K562 (cell line): ENCODE measurements around the gene SFT2D2. TPM values are rescaled to one million over a fixed set of nuclear protein-coding genes. Genes with fewer than 3 reads are reported as not detected.

Experiments used
- ATAC-seq: fragments of 200-7000 bp; cut with Tn5 transposase; 3 replicates; pipeline ENCODE4 v1.9.1; 2020; ENCODE audit warnings: moderate library complexity
- BruUV-seq: library from RNA; stranded (reverse); fragments of 400-500 nt; replicated peaks from 2 replicates; lab custom pipeline; 2021; lab: Mats Ljungman, UMichigan
- CTCF ChIA-PET: fragments of 300-600 bp; formaldehyde crosslinking; extraction: SDS; loops from one replicate; lab custom pipeline; 2021; ENCODE audit warnings: low intra/inter-chr PET ratio; lab: Yijun Ruan, JAX
- POLR2A ChIA-PET: fragments of 300-600, 350-650 bp; sonication (Branson Sonifier 250); formaldehyde crosslinking; extraction: SDS; loops from one replicate; lab custom pipeline; 2021; ENCODE audit warnings: antibody characterized with exemption, inconsistent platforms; lab: Yijun Ruan, JAX
- DNase-seq, 4 experiments: peaks; one replicate each; pipeline versions ENCODE4 v3.0.0 to v3.0.0-alpha.2; 2011 to 2018; ENCODE audit warnings: low spot score in 3 of 4, mixed read lengths in 3 of 4; ENCODE audit errors: extremely low read depth in 1 of 4
- FAIRE-seq: peaks from 2 replicates; lab custom pipeline; 2011; peaks lifted over from hg19 to GRCh38; lab: Jason Lieb, UNC
- H2AFZ ChIP-seq: 2 replicates; pipeline ENCODE4 v1.6.0; 2011; ENCODE audit warnings: low read depth, low read length, control low read depth, inconsistent platforms
- H3K27ac ChIP-seq: fragments of 200-600 bp; 3 replicates; pipeline ENCODE4 v1.8.0; 2011; ENCODE audit warnings: low read depth, mild to moderate bottlenecking, control low read depth, inconsistent platforms, low read length, moderate library complexity, mixed read lengths; ENCODE audit errors: extremely low read depth
- H3K27me3 ChIP-seq, 2 experiments: fragments of 300-600 bp in 1 of 2; 2 replicates in 1 of 2; 3 replicates in 1 of 2; pipeline versions ENCODE4 v1.6.0 to v1.8.0; 2011; ENCODE audit warnings: inconsistent platforms in 2 of 2, low read length in 2 of 2, mild to moderate bottlenecking in 1 of 2, mixed read lengths in 1 of 2, moderate library complexity in 1 of 2; ENCODE audit not compliant: control insufficient read depth in 2 of 2, insufficient read depth in 2 of 2
- H3K36me3 ChIP-seq: fragments of 300-600 bp; 3 replicates; pipeline ENCODE4 v1.8.0; 2011; ENCODE audit warnings: mild to moderate bottlenecking, low read length, inconsistent platforms; ENCODE audit not compliant: control insufficient read depth, insufficient read depth
- H3K4me1 ChIP-seq, 2 experiments: fragments of 200-600 bp in 1 of 2; replicated peaks in 1 of 2; 2 replicates in 1 of 2; 3 replicates in 1 of 2; pipeline versions ENCODE4 v1.5.1 to v1.8.0; 2011; ENCODE audit warnings: inconsistent platforms in 2 of 2, low read length in 2 of 2, mild to moderate bottlenecking in 1 of 2, mixed read lengths in 1 of 2, moderate library complexity in 1 of 2; ENCODE audit not compliant: control insufficient read depth in 2 of 2, insufficient read depth in 2 of 2
- H3K4me2 ChIP-seq: 2 replicates; pipeline ENCODE4 v1.6.1; 2011; ENCODE audit warnings: low read length, control low read depth, inconsistent platforms, mixed read lengths; ENCODE audit not compliant: insufficient read depth
- H3K4me3 ChIP-seq: fragments of 200-600 bp; sonication (generic), shearing (Covaris generic); 2 replicates; pipeline ENCODE4 v1.5.1; 2016; ENCODE audit warnings: control low read depth, inconsistent platforms
- H3K79me2 ChIP-seq: fragments of 200-600 bp; 3 replicates; pipeline ENCODE4 v1.8.0; 2011; ENCODE audit warnings: low read length, inconsistent platforms; ENCODE audit not compliant: control insufficient read depth, insufficient read depth
- H3K9ac ChIP-seq, 2 experiments: 2 replicates each; pipeline versions ENCODE4 v1.6.0 to v1.6.1; 2011; ENCODE audit warnings: low read depth in 2 of 2, low read length in 2 of 2, control low read depth in 1 of 2, inconsistent platforms in 1 of 2, mild to moderate bottlenecking in 1 of 2, mixed read lengths in 1 of 2; ENCODE audit not compliant: insufficient read depth in 1 of 2
- H3K9me1 ChIP-seq: one replicate; pipeline ENCODE4 v1.6.0; 2011; ENCODE audit warnings: inconsistent platforms, mild to moderate bottlenecking, low read length, moderate library complexity; ENCODE audit not compliant: control insufficient read depth, insufficient read depth
- H3K9me3 ChIP-seq: replicated peaks from 2 replicates; pipeline ENCODE4 v1.5.1; 2011; ENCODE audit warnings: low read depth, low read length, inconsistent platforms; ENCODE audit not compliant: control insufficient read depth, insufficient read depth
- H4K20me1 ChIP-seq: replicated peaks from 2 replicates; pipeline ENCODE4 v1.6.1; 2011; ENCODE audit warnings: low read length, inconsistent platforms, mixed read lengths; ENCODE audit not compliant: control insufficient read depth, insufficient read depth
- CEBPB ChIP-seq: fragments of 450-650 bp; IDR thresholded peaks from 2 replicates; pipeline ENCODE4 v1.6.1; 2016; ENCODE audit warnings: missing genetic modification characterization, missing compliant biosample characterization
- CEBPG ChIP-seq, 3 experiments: fragments of 200-800 bp in 1 of 3; sonication (Bioruptor generic) in 1 of 3; sonication (generic) in 1 of 3; formaldehyde crosslinking in 1 of 3; IDR thresholded peaks in 2 of 3; conservative IDR thresholded peaks in 1 of 3; 2 replicates each; pipeline versions ENCODE4 v1.6.1 to v1.8.0; 2016 to 2022; ENCODE audit warnings: missing compliant biosample characterization in 2 of 3, missing genetic modification characterization in 2 of 3, mild to moderate bottlenecking in 1 of 3, missing genetic modification reagents in 1 of 3
- MCM7 ChIP-seq, 2 experiments: fragments of 450-650 bp; IDR thresholded peaks; 2 replicates each; pipeline ENCODE4 v1.6.1; 2016 to 2018
- WGBS: fragments of 100-300 bp; shearing (Covaris generic); methylation state at CpG from one replicate; pipeline ENCODE4 v1.1.6; 2016; ENCODE audit warnings: low coverage, mixed read lengths; ENCODE audit not compliant: insufficient coverage; ENCODE audit errors: missing lambda C conversion rate; 5-methylcytosine and 5-hydroxymethylcytosine counted together
- in situ Hi-C: fragments of 300-500 bp; cut with MboI; formaldehyde crosslinking; loops from 4 replicates; pipeline ENCODE4 v1.15.0; 2018; ENCODE audit warnings: inconsistent platforms, mixed read lengths
- intact Hi-C: fragments of 100-400 bp; cut with micrococcal nuclease; formaldehyde crosslinking; loops from 2 replicates; pipeline ENCODE4 v1.14.2; 2022
- polyA plus RNA-seq, 8 experiments: library from polyadenylated mRNA; depleted of rRNA in 4 of 8; stranded (reverse) in 5 of 8; unstranded in 3 of 8; fragments of >200 nt; fragmentation: Nextera tagmentation in 2 of 8; fragmentation: Illumina TruSeq in 1 of 8; extraction: Ambion mirVana in 2 of 8; extraction: Trizol in 1 of 8; gene quantifications; 2 replicates each; pipeline versions ENCODE4 v1.2.1 to v1.2.3, GENCODE V29; 2011 to 2014; ENCODE audit warnings: inconsistent platforms in 1 of 8, missing spikeins in 1 of 8
- total RNA-seq, 7 experiments: library from RNA; depleted of rRNA in 6 of 7; stranded (reverse); fragments of >200 nt in 6 of 7; fragmentation: Illumina TruSeq in 2 of 7; extraction: Trizol in 2 of 7; gene quantifications; 2 replicates each; pipeline versions ENCODE4 v1.2.1 to v1.2.3, GENCODE V29; 2011 to 2021; ENCODE audit warnings: low replicate concordance in 1 of 7
- TF ChIP-seq, protein P1 (sequence below): fragments of 450-650 bp; formaldehyde crosslinking; IDR thresholded peaks from 2 replicates; pipeline ENCODE4 v1.4.0; 2020; ENCODE audit warnings: mild to moderate bottlenecking, moderate library complexity

Gene SFT2D2
- total and polyA plus RNA-seq, 9 of the 15 experiments (the other 6 are each of a cell fraction or from before 2014, with no cell fraction given), result 3.4 to 50.1 (median 21.6) TPM

DNA sequence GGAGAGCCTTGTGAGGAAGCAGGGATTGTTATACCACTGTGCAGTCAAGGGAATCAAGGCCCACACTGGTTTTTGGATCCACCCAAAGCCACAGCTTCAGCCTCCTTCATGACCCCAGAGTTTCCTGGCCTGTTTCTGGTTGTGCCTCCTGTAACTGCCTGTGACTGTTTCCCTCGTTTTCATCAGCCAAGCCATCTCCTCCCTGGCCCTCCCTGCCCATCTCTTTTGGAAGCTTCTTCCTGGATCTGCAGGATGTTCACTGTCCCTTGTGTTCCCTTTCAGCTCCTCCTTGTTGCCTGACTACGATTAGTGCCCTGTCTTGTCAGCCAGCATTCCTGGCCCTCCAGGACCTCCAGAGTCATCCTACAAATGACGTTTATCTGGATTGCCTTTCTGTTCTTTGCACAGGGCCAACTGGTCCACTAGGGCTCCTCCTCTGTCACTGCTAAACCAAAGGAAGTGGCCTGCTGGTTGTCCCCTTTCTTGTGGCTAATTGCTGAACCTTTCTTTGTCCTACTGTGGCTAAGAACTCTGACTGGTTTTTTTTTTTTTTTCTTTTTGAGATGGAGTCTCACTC, 17.9 kb downstream of the SFT2D2 start (continued):
- TF ChIP-seq, protein P1, sequence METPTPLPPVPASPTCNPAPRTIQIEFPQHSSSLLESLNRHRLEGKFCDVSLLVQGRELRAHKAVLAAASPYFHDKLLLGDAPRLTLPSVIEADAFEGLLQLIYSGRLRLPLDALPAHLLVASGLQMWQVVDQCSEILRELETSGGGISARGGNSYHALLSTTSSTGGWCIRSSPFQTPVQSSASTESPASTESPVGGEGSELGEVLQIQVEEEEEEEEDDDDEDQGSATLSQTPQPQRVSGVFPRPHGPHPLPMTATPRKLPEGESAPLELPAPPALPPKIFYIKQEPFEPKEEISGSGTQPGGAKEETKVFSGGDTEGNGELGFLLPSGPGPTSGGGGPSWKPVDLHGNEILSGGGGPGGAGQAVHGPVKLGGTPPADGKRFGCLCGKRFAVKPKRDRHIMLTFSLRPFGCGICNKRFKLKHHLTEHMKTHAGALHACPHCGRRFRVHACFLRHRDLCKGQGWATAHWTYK (CRISPR knock-in tag), result no peak

DNA sequence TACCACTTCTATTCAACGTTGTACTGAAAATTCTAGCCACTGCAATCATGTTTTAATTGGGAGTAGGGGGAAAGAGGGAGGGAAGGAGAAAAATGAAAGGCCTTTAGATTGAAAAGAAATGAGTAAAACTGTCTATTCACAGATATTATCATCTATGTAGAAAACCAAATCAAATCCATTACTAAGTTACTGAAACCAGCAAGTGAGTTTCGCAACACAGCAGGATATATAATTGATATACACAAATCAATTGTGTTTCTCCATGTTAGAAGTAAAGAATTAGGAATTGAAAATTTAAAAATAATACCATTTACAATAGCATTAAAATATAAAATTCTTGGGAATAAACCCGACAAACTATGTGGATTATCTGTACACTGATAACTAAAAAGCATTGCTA, 19.2 kb downstream of the SFT2D2 start:
- BruUV-seq, result TSS peak; percentile 30
- ChIA-PET POLR2A (interaction anchor here (1.3 to 1.4 kb wide), 2 partner anchors 11 to 19 kb away, joined by 3 to 6 read pairs; partner anchors contain the start of gene SFT2D2), CTCF (no interaction called here)
- H4K20me1 ChIP-seq, result peaks cover 3% of the 10 kb centered on the region; the same call in 1 of the 2 replicates
- no peak overlapping the region for H3K4me2 ChIP-seq
- ATAC-seq (no peak), FAIRE-seq (no peak), DNase-seq (no peak)
- no peaks in the 10 kb centered on the region for H3K9me3 ChIP-seq
- in situ Hi-C loops (no loop called here), intact Hi-C loops (no loop called here)
- H3K4me3 ChIP-seq, result no peak overlapping the region
- H3K27me3 ChIP-seq, result no peaks in the 10 kb centered on the region
- no peak for TF ChIP-seq MCM7 (IDR thresholded peaks at IDR 0.05)
- TF ChIP-seq CEBPB (tag), result peak; percentile 72
- TF ChIP-seq CEBPG (CRISPR knock-in tag; IDR thresholded peaks at IDR 0.05), result no peak
- TF ChIP-seq CEBPG (tag; conservative IDR thresholded peaks at IDR 0.05 in 1 of 2, IDR thresholded peaks at IDR 0.05 in 1 of 2), result peak; percentile 47 to 59; a peak in 3 of 4 replicates
- no peak overlapping the region for H3K9ac ChIP-seq
- peaks cover 67% of the 10 kb centered on the region for H3K36me3 ChIP-seq
- H3K27ac ChIP-seq, result no peak overlapping the region
- H2AFZ ChIP-seq, result no peak overlapping the region
- H3K9me1 ChIP-seq, result no peaks in the 10 kb centered on the region
- H3K4me1 ChIP-seq, result peaks cover 0 to 5% of the 10 kb centered on the region in 2 experiments; a peak in 1 of 5 replicates
- 88% methylated on average over 3 of the region's 3 CpGs for WGBS
- no peaks in the 10 kb centered on the region for H3K79me2 ChIP-seq
